ENCODE results near the gene CKAP2L. TPM values are rescaled to one million over a fixed set of nuclear protein-coding genes. Genes with fewer than 3 reads are reported as not detected.

Gene CKAP2L
- total and polyA plus RNA-seq, 8 donors = 1.9 to 29.3 (median 15.0) TPM

GRCh38 chr2:112699984-112700667 lies 64.3 kb downstream of the CKAP2L start:
- intact Hi-C loops (cut with DNase I) = no loop called here
- Histone ChIP-seq H3K27me3 (no peaks in the 10 kb centered on the region), H3K9me3 (no peaks in the 10 kb centered on the region), H3K27ac (peak overlapping the region; percentile 37 to 92), H3K4me3 (no peak overlapping the region), H3K4me1 (peaks cover 0 to 28% of the 10 kb centered on the region in 2 donors), H3K36me3 (no peaks in the 10 kb centered on the region)
- DNase-seq (no peak), ATAC-seq (peak; percentile 65)
- TF ChIP-seq CTCF (IDR thresholded peaks at IDR 0.05) = no peak

- intact Hi-C loops (cut with DNase I) = no loop called here
- Histone ChIP-seq H3K27me3 (no peaks in the 10 kb centered on the region), H3K9me3 (no peaks in the 10 kb centered on the region), H3K36me3 (no peaks in the 10 kb centered on the region), H3K27ac (peak overlapping the region; percentile 37 to 92), H3K4me1 (peaks cover 0 to 28% of the 10 kb centered on the region in 2 donors), H3K4me3 (no peak overlapping the region)
- no peak for TF ChIP-seq CTCF (IDR thresholded peaks at IDR 0.05)
- DNase-seq (no peak), ATAC-seq (no peak)
These were observed 65.4 kb downstream of the CKAP2L start for GRCh38 chr2:112698834-112699515.

- no peaks in the 10 kb centered on the region for H3K27me3 ChIP-seq
- intact Hi-C loops (cut with DNase I) = no loop called here
- peaks cover 0 to 43% of the 10 kb centered on the region in 2 donors for H3K4me1 ChIP-seq
- ATAC-seq (no peak), DNase-seq (peak in 1 of 4 donors; percentile 27)
- no peak for TF ChIP-seq CTCF (IDR thresholded peaks at IDR 0.05)
- no peaks in the 10 kb centered on the region for H3K36me3 ChIP-seq
- H3K9me3 ChIP-seq = no peaks in the 10 kb centered on the region
- H3K4me3 ChIP-seq = no peak overlapping the region
- H3K27ac ChIP-seq = no peak overlapping the region
These were observed 70.2 kb downstream of the CKAP2L start for GRCh38 chr2:112694182-112694581.

- Histone ChIP-seq H3K4me1 (peaks cover 0 to 40% of the 10 kb centered on the region in 2 donors), H3K4me3 (no peak overlapping the region), H3K36me3 (no peaks in the 10 kb centered on the region), H3K27ac (peak overlapping the region in 1 of 2 donors; percentile 74), H3K9me3 (no peaks in the 10 kb centered on the region), H3K27me3 (no peaks in the 10 kb centered on the region)
- no peak for ATAC-seq
- intact Hi-C loops (cut with DNase I) = no loop called here
- TF ChIP-seq CTCF (IDR thresholded peaks at IDR 0.05) = no peak
- peak in 1 of 4 donors; percentile 29 for DNase-seq
These were observed 70.8 kb downstream of the CKAP2L start for GRCh38 chr2:112693596-112693995.

- Histone ChIP-seq H3K9me3 (no peaks in the 10 kb centered on the region), H3K4me3 (no peak overlapping the region), H3K4me1 (peaks cover 0 to 46% of the 10 kb centered on the region in 2 donors), H3K27ac (peak overlapping the region in 1 of 2 donors; percentile 74), H3K36me3 (no peaks in the 10 kb centered on the region), H3K27me3 (no peaks in the 10 kb centered on the region)
- no peak for TF ChIP-seq CTCF (IDR thresholded peaks at IDR 0.05)
- intact Hi-C loops (cut with DNase I) = no loop called here
- DNase-seq (peak in 1 of 4 donors; percentile 34), ATAC-seq (no peak)
These were observed 71.5 kb downstream of the CKAP2L start for GRCh38 chr2:112692918-112693317.
